NCI-H524 treated with DMSO at 0.1 percent for 48 hours (cell line): Measurements from ENCODE around the gene SYCP2L.
"Not testable (repeated sequence)": the region's sequence is repeated elsewhere in the genome, so short reads cannot be mapped to it uniquely, and the experiment has no call there.

Experiments
- DNase-seq: peaks from one replicate; lab custom pipeline; 2025; lab: John Stamatoyannopoulos, UW

The SYCP2L gene

DNA sequence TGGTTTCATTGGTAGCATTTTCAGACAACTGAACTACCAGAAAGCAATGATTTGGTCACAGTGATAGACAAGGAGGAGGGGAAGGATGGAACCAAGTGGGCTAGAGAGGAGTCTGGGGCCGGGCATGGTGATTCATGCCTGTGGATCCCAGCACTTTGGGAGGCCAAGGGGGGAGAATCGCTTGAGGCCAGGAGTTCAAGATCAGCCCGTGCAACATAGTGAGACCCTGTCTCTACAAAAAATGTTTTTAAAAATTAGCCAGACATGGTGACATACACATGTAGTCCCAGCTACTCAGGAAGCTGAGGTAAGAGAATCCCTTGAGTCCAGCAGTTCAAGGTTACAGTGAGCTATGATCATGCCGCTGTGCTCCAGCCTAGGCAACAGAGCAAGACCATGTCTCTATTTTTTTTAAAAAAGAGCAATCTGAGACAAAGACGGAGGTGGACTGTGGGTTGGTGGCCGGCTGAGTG lies 70.6 kb downstream of the SYCP2L start:
- DNase-seq: no peak

DNA sequence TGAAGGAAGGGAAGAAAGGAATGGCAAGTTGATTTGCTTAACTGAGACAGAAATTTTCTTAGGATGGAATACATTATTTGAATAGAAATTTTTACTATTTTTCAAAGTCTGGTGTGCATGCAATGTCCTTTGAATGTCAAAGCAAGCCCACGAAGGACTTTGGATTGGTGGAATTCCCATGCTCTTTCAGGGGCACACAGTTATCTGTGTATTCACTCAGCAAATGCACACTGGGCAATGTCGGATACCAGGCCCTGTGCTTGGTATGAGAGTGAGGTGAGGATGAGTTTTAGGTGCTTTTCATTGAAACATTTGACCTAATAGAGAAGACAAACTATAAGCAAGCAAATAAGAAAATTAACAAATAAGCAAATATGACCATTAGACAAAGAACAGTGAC lies 73.3 kb downstream of the SYCP2L start:
- DNase-seq: no peak

DNA sequence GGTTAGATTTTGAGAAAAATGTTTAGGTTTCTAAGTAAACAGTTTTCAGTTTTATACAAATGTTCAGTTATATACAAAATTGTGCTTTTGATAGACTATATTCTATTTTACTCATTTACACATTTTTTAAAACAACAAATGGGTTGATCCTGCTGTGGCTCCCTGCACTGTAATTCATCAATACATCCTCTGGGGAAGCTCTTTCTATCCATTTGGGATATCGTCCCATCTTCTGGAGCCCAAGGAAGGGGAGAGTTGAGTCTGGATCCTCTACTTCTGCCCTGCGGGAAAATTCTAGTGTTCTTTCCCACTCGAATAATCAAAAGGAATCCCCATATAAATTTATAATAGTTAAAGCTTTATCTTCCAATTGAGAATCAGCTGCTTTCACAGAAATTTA lies 75.0 kb downstream of the SYCP2L start:
- no peak for DNase-seq

DNA sequence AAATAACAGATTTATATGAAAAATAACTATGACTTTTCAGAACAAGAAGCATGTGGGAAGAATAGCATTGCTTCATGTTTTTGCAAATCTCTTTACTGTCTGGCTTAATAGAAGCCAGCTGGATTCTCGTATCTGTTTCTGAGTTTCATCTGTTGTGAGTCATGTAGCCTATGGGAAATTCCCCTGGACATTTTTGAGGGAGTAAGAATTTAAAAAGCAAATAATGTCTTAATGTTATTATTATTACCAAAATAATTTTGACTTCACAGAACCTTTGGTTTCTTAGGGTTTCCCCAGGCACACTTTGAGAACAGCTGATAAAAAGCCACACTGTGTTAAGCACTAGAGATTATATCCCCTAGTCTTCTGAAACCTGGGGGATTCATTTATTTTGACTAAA lies 75.8 kb downstream of the SYCP2L start:
- no peak for DNase-seq

DNA sequence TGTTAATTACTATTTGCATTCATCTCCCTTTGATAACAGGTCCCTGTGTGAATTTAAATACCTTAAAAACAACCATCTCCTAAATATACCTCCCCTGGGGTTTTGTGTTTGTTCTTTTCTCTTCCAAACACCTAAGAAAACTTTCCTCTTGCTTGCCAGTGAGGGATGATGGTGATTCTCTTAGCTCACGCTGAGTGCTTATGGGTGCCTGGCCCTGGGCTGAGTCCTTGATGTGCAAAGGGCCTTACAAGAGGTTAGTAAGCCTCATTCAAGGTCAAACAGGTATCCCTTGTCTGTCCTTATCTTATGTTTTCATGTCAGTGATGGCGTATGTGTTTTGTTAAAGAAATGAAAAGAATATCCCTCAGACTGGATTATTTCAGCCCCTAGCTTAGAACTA lies 76.3 kb downstream of the SYCP2L start:
- no peak for DNase-seq

DNA sequence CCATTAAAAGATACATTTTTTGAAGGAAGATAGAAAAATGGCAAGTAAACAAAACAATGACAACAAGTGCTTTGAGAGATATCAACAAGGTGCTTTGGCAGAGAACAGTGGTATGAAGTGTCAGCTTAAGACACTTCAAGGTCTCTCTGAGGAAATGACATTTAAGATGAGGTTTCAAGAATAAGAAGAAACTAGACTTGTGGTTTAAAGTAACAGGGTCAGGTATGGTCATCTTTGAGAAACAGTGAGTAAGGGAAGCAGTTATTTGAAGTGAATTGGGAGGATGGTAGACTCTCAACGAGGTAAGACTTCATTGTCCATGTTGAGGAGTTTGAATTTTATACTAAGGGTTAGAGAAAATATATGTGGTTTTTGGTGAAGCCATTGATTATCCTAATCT lies 77.8 kb downstream of the SYCP2L start:
- DNase-seq: no peak

DNA sequence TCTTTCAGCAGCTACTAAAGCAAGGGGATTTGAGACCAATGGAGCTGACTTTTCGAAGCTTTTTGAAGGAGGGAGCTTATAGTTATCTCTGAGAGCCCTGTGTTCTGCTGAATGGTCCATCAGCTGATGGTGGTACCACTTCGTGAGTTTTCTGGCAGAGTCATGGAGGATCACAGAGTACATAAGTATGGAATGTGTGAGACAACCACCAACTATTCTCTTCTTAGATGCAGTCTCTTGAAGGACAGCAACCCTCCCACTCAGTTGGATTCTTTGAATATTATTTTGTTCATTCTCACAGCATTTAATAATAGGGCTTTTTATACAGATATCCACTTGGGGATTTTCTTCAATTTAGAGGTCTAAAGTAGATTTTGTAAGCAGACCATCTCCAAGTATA lies 81.9 kb downstream of the SYCP2L start:
- no peak for DNase-seq

DNA sequence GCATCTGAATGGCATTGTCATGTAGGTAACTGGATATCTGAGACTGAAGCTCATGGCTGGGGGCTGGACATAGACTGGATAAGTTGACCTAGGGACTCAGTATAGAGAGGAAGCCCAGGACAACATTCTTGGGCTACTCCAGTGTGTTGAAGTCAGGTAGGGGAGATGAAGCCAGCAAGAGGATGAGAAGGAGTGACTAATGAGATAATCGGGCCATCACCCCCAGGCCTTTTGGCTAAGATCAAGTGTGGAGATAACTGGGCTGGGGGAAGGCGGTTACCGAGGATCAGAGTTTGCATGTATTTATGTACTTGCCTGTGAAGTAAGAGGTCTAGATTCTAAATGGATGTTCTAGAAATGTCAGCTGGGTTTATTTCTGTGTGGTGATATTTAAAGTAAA lies 83.9 kb downstream of the SYCP2L start:
- DNase-seq: no peak

DNA sequence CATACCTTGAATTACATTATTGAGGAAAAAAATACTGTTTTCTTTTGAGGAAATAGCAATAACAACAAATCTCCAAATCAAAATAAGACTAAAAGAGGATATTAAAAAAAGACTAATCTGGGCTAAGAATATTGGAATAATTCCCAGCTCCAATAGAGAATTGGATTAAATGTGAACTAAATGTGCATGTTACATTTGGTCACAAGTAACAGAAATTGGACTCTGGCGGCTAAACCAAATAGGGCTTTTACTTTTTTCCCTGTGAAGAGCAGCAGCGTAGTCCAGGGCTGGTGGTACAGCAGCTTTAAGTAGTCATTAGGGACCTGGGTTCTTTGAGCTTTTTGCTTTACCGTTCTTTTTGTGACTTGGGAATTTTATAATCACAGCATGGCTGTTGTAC lies 85.3 kb downstream of the SYCP2L start:
- DNase-seq: no peak

DNA sequence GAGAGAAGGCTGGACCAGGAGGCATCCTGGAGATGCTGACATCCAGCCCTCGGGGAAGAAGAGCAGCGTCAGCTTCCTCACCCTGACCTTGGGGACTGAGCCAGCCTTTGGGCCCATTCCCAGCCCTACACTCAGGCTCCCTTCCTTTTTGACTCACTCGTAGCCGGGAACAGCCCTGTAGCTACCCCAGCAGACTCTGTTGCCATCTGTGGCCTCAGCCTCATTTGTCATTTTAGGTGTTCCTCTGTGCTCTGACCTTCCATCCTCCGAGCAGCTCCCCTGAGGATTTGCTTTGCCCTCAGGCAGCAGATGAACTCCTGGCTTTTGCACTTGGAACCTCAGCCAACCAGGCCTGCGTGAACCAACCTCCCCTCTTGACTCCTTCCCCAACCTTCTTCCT lies 89.7 kb downstream of the SYCP2L start:
- DNase-seq: no peak

DNA sequence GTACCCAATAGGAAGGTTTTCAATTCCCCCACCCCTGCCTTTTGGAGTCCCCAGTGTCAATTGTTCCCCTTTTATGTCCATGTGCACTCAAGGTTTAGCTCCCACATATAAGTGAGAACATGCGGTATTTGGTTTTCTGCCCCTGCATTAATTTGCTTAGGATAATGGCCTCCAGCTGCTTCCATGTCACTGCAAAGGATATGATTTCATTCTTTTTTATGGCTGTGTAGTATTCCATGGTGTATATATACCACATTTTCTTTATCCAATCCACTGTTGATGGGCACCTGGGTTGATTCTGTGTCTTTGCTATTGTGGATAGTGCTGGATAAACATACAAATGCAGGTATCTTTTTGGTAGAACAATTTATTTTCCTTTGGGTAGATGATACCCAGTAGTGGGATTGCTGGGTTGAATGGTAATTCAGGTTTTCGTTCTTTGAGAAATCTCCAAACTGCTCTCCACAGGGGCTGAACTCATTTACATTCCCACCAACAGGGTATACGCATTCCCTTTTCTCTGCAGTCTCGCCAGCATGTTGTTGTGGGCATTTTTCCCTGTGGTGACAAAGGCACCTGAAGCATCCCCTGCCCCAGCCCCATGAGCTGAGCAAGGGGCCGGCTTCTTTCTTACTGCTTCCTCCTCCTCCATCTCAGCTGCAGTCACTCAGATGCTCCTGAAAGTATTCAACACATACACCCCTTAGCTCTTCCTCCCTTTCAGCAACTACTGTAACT lies 90.5 kb downstream of the SYCP2L start:
- no peak for DNase-seq

DNA sequence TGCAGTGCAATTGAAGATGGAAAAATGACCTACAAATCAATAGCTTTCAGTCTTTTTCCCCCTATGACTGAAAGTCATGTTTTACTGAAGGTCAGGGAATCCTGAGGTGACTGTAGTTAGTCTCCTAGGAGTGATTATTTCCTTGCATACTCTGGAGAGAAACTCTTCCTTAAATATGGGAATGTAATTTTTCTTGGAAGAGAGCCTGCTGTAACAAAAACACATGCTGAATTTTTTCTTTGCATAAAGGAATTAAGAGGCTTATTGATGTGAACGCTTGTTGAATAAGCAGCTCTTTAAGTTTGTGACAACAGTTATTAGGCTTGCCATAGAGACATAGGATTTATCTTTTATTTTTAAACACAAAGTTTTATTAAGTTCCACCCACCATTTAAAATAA lies 92.8 kb downstream of the SYCP2L start:
- no peak for DNase-seq

DNA sequence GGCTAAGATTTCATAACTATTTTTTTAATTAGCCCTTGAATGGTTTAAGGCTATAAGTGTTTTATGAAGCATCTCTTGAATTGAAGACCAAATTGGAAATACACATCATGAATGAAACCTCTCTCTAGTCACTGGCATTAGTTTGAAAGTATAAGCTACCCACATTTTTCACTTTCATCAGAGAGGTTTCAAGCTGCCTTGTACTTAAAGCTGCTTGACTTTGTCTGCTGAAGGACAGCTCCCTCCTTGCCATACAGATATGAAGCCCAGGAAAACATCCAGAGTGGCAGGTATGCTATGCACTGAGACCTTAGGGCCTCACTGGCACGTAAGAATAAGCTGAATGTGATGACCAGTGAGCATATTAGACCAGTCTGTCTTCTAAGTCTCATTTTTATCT lies 94.6 kb downstream of the SYCP2L start:
- no peak for DNase-seq

DNA sequence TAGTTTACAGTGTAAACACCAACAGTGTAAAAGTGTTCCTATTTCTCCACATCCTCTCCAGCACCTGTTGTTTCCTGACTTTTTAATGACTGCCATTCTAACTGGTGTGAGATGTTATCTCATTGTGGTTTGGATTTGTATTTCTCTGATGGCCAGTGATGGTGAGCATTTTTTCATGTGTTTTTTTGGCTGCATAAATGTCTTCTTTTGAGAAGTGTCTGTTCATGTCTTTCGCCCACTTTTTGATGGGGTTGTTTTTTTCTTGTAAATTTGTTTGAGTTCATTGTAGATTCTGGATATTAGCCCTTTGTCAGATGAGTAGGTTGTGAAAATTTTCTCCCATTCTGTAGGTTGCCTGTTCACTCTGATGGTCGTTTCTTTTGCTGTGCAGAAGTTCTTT lies 98.1 kb downstream of the SYCP2L start:
- not testable (repeated sequence) for DNase-seq

DNA sequence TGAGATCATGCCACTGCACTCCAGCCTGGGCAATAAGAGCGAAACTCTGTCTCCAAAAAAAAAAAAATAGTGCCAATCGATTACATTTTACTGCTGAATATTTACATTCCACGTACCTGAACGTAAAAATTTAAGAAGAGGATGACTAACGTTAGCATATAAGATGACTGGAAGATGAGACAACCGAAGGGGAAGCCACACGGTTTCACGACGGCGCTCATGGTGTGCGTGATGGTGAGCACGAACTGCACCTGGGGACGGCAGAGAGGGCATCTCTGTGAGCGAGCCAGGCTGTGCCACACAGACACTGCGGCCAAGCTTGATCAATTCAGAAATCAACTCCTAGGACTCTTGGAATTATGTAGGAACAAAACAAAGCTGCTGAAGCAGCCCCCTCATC lies 102.7 kb downstream of the SYCP2L start:
- DNase-seq: no peak

DNA sequence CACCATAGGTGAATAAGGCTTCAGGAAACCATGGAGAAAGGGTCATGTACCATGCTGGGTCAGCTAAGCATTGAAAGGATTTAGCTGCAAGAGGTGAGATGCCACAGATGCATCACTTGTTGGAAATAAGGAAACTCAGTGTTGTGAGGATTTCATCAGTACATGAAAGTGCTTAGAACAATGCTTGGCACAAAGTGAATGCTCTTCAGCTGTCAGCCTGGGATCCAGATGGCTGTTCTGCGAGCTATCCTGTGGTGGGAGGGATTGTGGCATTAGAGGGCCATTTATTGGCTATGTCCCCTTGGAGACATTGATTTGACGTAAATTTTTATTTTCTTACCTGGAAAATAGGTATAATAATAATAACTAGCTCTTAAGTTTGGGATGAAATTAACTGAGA lies 104.3 kb downstream of the SYCP2L start:
- DNase-seq: no peak

DNA sequence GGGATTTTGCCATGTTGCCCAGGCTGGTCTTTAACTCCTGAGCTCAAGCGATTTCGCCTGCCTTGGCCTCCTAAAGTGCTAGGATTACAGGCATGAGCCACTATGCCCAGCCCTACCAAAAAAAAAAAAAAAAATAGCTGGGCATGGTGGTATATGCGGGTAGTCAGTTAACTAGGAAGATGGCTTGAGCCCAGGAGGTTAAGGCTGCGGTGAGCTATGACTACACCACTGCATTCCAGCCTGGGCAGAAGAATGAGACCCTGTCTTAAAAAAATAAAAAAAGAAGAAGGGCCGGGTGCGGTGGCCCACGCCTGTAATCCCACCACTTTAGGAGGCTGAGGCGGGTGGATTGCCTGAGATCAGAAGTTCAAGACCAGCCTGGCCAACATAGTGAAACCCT lies 107.0 kb downstream of the SYCP2L start:
- DNase-seq: no peak

DNA sequence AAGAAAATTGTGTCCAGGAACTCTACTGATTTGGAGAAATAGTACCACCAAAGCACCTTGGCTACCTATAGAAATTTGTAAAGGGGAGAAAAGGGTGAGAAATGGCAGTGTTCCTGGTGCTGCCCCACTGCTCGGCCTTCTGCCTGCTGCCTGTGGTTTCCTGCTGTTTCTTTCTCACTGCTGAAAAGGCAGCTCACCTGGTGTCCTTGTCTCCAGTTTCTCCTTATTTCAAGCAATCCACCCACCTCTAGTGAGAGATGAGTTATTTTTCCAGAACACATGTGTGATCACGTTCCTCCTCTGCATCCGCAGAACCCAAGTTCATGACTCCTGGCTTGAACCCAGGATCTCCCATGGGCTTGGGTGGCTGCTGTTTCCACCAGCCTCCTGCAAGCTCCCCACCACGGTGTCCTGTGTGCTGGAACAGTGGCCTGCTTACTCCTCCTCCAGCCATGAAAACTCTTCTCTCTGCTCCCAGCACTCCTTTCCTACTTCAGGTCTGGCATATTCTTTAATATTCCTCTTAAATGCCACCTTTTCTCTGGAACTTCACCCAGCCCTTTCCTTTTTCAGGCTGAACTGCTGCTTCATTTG lies 108.4 kb downstream of the SYCP2L start:
- DNase-seq: no peak

DNA sequence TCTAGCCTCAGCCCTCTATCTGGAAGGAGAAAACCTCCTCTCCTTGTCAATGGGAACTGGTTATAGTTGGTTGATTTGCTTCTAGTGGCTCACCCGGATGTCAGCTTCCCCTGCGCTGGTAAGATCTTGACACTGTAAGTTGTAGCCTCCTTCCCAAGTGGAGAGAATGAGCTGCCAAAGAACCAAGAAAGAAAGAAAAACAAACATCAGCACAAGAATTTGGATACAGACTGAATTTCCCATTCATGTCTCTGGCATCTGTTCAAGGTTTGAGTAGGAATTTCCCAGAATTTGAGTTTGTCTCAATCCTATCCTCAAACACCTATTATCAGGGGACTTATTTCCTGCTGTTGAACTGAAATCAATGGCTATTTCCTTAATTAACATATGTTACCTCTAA lies 113.1 kb downstream of the SYCP2L start:
- no peak for DNase-seq

DNA sequence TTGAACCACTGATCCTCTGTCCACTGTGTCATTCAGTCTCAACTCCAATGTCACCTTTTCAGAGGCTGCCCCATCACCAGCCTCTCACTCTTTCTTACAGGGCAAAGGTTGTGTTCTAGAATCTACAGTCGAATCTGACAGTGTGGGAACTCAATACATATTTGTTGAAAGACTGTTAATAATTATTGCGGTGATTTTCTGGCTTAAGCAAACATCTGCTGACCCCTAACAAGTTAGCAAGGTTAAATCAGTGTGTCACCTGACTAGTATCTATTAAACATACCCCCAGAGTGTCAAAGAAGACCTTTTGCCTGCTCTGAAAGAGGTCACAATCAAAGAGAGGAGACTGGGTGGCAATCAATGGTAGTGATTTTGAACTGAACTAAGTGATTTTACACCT lies 115.3 kb downstream of the SYCP2L start:
- no peak for DNase-seq

DNA sequence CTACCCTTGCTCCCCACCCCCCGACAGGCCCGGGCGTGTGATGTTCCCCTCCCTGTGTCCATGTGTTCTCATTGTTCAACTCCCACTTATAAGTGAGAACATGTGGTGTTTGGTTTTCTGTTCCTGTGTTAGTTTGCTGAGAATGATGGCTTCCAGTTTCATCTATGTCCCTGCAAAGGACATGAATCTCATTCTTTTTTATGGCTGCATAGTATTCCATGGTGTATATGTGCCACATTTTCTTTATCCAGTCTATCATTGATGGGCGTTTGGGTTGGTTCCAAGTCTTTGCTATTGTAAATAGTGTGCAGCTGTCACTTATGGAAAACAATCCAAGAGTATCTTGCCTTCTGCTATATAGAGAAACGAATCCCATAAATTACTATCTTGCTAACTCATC lies 116.4 kb downstream of the SYCP2L start:
- DNase-seq: not testable (repeated sequence)

DNA sequence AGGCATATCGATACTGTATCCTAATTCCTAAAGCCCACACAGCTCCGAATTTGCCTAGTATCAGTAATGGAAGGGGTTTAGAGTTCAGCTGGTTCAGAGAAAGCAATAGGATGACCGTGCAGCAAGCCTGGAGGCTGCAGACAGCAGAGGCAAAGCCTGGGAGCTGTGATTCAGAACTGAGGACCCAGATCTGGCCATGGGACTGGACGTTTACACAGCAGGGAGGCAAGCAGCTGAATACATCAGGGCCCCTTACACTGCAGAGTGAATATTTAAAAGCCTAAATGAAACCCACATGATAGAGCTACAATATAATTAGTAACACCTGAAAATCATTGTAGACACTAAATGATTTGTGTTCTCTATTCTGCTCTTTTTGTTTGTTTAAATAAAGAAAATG lies 119.2 kb downstream of the SYCP2L start:
- no peak for DNase-seq

DNA sequence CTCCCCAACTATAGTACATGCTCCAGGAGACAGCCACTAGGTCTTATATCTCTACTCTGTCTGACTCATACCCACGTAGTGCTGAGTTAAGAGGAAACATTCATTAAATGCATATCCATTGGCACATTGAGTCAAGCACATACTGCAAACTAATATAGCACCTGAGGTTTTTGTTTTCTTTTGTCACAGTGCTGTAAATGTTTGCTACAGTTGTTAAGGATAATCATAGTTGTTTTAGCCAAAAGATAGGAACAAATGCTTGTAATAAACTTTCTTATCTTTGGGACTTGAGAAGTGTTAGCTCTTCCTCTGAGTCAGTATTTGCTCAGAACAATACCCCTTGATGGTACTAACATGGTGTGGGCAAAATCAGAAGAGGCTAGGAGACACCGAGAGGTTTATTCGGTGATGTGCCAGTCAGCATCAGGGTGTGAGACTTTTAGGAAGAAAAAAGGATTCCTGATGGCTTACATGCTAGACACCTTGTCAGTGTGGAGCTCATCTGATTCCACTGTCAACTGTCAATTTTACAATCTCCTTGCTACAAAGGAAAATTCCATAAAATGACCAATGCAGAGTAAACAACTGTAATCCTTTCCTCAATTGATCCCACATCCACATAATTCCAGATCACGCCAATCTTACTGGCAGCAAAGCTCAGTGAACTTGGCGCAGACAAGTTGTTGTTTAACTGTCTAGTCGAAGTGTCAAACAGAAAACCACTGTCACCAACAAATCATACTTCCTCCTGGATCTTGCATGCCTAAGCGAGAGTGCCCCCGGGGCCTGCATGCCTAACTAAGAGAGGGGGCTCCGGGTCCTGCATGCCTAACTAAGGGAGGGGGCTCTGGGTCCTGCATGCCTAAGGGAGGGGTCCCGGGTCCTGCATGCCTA lies 121.1 kb downstream of the SYCP2L start:
- no peak for DNase-seq
